ENCODE measurements around the gene PPP1CA. TPM values are rescaled to one million over a fixed set of nuclear protein-coding genes. Genes with fewer than 3 reads are reported as not detected.

PPP1CA gene
- total RNA-seq, 1 donor from 2014 or later: 134 TPM

- no peaks in the 10 kb centered on the region for H3K36me3 ChIP-seq
- H3K9me3 ChIP-seq: no peaks in the 10 kb centered on the region
- no peak for TF ChIP-seq CTCF (IDR thresholded peaks at IDR 0.05)
- ATAC-seq: no peak
- H3K27me3 ChIP-seq: no peaks in the 10 kb centered on the region
- intact Hi-C loops (cut with DNase I): no loop called here
- no peak for DNase-seq
- peaks cover 13% of the 10 kb centered on the region for H3K4me1 ChIP-seq
- H3K4me3 ChIP-seq: no peak overlapping the region
- H3K27ac ChIP-seq: no peak overlapping the region
These were observed 22.3 kb downstream of the PPP1CA start for GRCh38 chr11:67379061-67380058.

- ATAC-seq (no peak), DNase-seq (no peak)
- intact Hi-C loops (cut with DNase I): no loop called here
- no peaks in the 10 kb centered on the region for H3K27me3 ChIP-seq
- no peak for TF ChIP-seq CTCF (IDR thresholded peaks at IDR 0.05)
- no peaks in the 10 kb centered on the region for H3K9me3 ChIP-seq
- no peak overlapping the region for H3K4me3 ChIP-seq
- no peaks in the 10 kb centered on the region for H3K36me3 ChIP-seq
- peaks cover 19% of the 10 kb centered on the region for H3K4me1 ChIP-seq
- no peak overlapping the region for H3K27ac ChIP-seq
These were observed 23.1 kb downstream of the PPP1CA start for GRCh38 chr11:67378544-67378943.

- Histone ChIP-seq H3K4me3 (no peak overlapping the region), H3K9me3 (no peaks in the 10 kb centered on the region), H3K27me3 (no peaks in the 10 kb centered on the region), H3K27ac (no peak overlapping the region), H3K36me3 (no peaks in the 10 kb centered on the region), H3K4me1 (peaks cover 17% of the 10 kb centered on the region)
- no peak for TF ChIP-seq CTCF (IDR thresholded peaks at IDR 0.05)
- no peak for DNase-seq
- intact Hi-C loops (cut with DNase I): no loop called here
- no peak for ATAC-seq
These were observed 24.5 kb downstream of the PPP1CA start for GRCh38 chr11:67376873-67377808.

GRCh38 chr11:67376063-67376820 lies 25.4 kb downstream of the PPP1CA start:
- Histone ChIP-seq H3K4me3 (no peak overlapping the region), H3K9me3 (no peaks in the 10 kb centered on the region), H3K27ac (no peak overlapping the region), H3K4me1 (peaks cover 24% of the 10 kb centered on the region), H3K36me3 (no peaks in the 10 kb centered on the region), H3K27me3 (no peaks in the 10 kb centered on the region)
- intact Hi-C loops (cut with DNase I): no loop called here
- no peak for TF ChIP-seq CTCF (IDR thresholded peaks at IDR 0.05)
- ATAC-seq (no peak), DNase-seq (no peak)
